SJCRH30 (cell line): ENCODE data around the gene RBM44. TPM values are rescaled to one million over a fixed set of nuclear protein-coding genes. Genes with fewer than 3 reads are reported as not detected.

ENCODE experiments used
- DNase-seq, 2 experiments: peaks; one replicate each; pipeline ENCODE4 v3.0.0-alpha.2; 2015 to 2020
- H3K27ac ChIP-seq: fragments of 250-450 bp; sonication (Bioruptor Pico); 2 replicates; pipeline ENCODE4 v1.5.1; 2020; ENCODE audit warnings: mild to moderate bottlenecking, moderate library complexity
- H3K27me3 ChIP-seq: fragments of 250-450 bp; sonication (Bioruptor Pico); 2 replicates; pipeline ENCODE4 v1.5.1; 2020; ENCODE audit warnings: mild to moderate bottlenecking, moderate library complexity
- H3K36me3 ChIP-seq: fragments of 250-450 bp; sonication (Bioruptor Pico); 2 replicates; pipeline ENCODE4 v1.5.1; 2020; ENCODE audit warnings: mild to moderate bottlenecking, moderate library complexity
- H3K4me1 ChIP-seq: fragments of 250-450 bp; sonication (Bioruptor Pico); 2 replicates; pipeline ENCODE4 v1.5.1; 2020; ENCODE audit warnings: mild to moderate bottlenecking, moderate library complexity
- H3K4me3 ChIP-seq: fragments of 250-450 bp; sonication (Bioruptor Pico); 2 replicates; pipeline ENCODE4 v1.5.1; 2020; ENCODE audit warnings: mild to moderate bottlenecking, moderate library complexity
- H3K9me3 ChIP-seq: fragments of 250-450 bp; sonication (Bioruptor Pico); replicated peaks from 2 replicates; pipeline ENCODE4 v1.5.1; 2020; ENCODE audit warnings: mild to moderate bottlenecking, moderate library complexity
- total RNA-seq: library from RNA; depleted of rRNA; stranded (reverse); fragments of >200 nt; shearing (Covaris generic); gene quantifications from 2 replicates; pipeline ENCODE4 v1.2.3, GENCODE V29; 2014; rRNA removed

The RBM44 gene
- total RNA-seq, 1 experiment from 2014 or later: 0.28 TPM

DNA sequence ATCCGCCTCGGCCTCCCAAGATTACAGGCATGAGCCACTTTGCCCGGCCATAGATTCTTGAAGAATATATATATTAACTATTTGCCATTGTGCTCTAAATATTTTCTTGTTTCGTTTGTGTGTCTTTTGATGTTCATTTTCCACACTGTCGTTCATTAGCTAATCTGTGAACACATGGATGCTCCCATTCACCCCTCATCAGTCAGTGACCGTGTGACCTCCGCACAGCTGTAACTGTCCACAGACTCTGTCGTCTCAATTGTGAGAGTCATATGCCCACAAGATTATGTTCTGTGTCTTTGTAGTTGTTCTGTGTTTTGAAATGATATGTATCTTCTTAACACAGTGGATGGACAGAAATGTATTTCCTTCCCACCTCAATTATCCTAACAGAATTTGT is 90.4 kb downstream of the RBM44 start:
- no peaks in the 10 kb centered on the region for H3K4me1 ChIP-seq
- H3K27me3 ChIP-seq: peaks cover 7% of the 10 kb centered on the region
- DNase-seq: no peak
- no peak overlapping the region for H3K27ac ChIP-seq
- no peaks in the 10 kb centered on the region for H3K36me3 ChIP-seq
- no peak overlapping the region for H3K4me3 ChIP-seq
- no peaks in the 10 kb centered on the region for H3K9me3 ChIP-seq

DNA sequence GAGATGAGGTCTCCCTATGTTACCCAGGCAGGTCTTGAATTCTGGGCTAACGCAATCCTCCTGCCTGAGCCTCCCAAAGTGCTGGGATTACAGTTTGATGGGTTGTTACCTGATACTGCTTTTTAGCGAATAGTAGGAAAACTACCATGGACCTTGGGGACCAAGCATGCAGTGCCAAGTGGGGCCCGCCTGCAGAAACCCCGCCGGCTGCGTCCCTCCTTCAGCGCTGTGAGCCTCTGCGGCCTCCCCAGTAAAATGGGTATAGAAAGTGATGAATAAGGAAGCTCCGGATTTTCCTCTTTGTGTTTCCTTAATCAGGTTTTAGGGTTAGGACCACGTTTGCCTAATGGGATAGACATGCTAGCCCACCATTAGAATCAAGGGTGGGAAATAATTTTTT is 91.2 kb downstream of the RBM44 start:
- H3K4me1 ChIP-seq: no peaks in the 10 kb centered on the region
- H3K27me3 ChIP-seq: peaks cover 7% of the 10 kb centered on the region
- DNase-seq: no peak
- H3K9me3 ChIP-seq: no peaks in the 10 kb centered on the region
- no peak overlapping the region for H3K4me3 ChIP-seq
- H3K27ac ChIP-seq: no peak overlapping the region
- no peaks in the 10 kb centered on the region for H3K36me3 ChIP-seq

Other genes starting within 250 kb of the RBM44 start
- gene PRLH, start 232.2 kb upstream of the RBM44 start, total RNA-seq: not detected in 2 replicates
- gene RAB17, start 208.0 kb upstream of the RBM44 start, total RNA-seq: 3.4 and 3.6 TPM in 2 replicates
- 53.3 and 61.5 TPM in 2 replicates for gene LRRFIP1, start 171.2 kb upstream of the RBM44 start, total RNA-seq
- not detected in 2 replicates for gene RAMP1, start 60.8 kb downstream of the RBM44 start, total RNA-seq
- gene UBE2F, start 168.2 kb downstream of the RBM44 start, total RNA-seq: 46.4 and 50.5 TPM in 2 replicates